GM21390 (cell line): Measurements from ENCODE around the gene CSGALNACT2.
A peak's percentile ranks its signal among the peaks of the same experiment; 100 is the strongest.
"Not testable (repeated sequence)": the region's sequence is repeated elsewhere in the genome, so short reads cannot be mapped to it uniquely, and the experiment has no call there.

Source experiments
- ATAC-seq: cut with Tn5 transposase; IDR thresholded peaks from one replicate; pipeline ENCODE4 v1.9.1; 2021; ENCODE audit not compliant: unreplicated experiment

CSGALNACT2 gene

GRCh38 chr10:43138021-43138756, at the start of gene CSGALNACT2:
Gene CSGALNACT2 (plus strand): TSS chr10:43138445. CDS start chr10:43155150, 16,705 bp downstream.
- peak; percentile 57 for ATAC-seq

GRCh38 chr10:43089519-43089918, 48.7 kb upstream of the CSGALNACT2 start:
- ATAC-seq: no peak

GRCh38 chr10:43090188-43090587, 48.1 kb upstream of the CSGALNACT2 start:
- no peak for ATAC-seq

GRCh38 chr10:43090664-43091063, 47.6 kb upstream of the CSGALNACT2 start:
- ATAC-seq: no peak

- no peak for ATAC-seq
Measured at GRCh38 chr10:43091846-43092245, 46.4 kb upstream of the CSGALNACT2 start.

GRCh38 chr10:43093423-43094076, 44.7 kb upstream of the CSGALNACT2 start:
- ATAC-seq: no peak

GRCh38 chr10:43094085-43094484, 44.2 kb upstream of the CSGALNACT2 start:
- no peak for ATAC-seq

- not testable (repeated sequence) for ATAC-seq
Measured at GRCh38 chr10:43099339-43099738, 38.9 kb upstream of the CSGALNACT2 start.

GRCh38 chr10:43099928-43100327, 38.3 kb upstream of the CSGALNACT2 start:
- no peak for ATAC-seq

GRCh38 chr10:43100366-43100765, 37.9 kb upstream of the CSGALNACT2 start:
- no peak for ATAC-seq

GRCh38 chr10:43102063-43102828, 36.0 kb upstream of the CSGALNACT2 start:
- no peak for ATAC-seq

GRCh38 chr10:43105102-43105955, 32.9 kb upstream of the CSGALNACT2 start:
- ATAC-seq: peak; percentile 87

- no peak for ATAC-seq
Measured at GRCh38 chr10:43105956-43106229, 32.4 kb upstream of the CSGALNACT2 start.

GRCh38 chr10:43106256-43107091, 31.8 kb upstream of the CSGALNACT2 start:
- ATAC-seq: no peak

- ATAC-seq: no peak
Measured at GRCh38 chr10:43108951-43109350, 29.3 kb upstream of the CSGALNACT2 start.

GRCh38 chr10:43109671-43110249, 28.5 kb upstream of the CSGALNACT2 start:
- ATAC-seq: no peak

- no peak for ATAC-seq
Measured at GRCh38 chr10:43110338-43111071, 27.7 kb upstream of the CSGALNACT2 start.

GRCh38 chr10:43111101-43111500, 27.1 kb upstream of the CSGALNACT2 start:
- ATAC-seq: no peak
